Right lobe of liver (tissue), 4 donors: ENCODE results near the gene COL16A1.

Experiments used
- CTCF ChIP-seq, 4 donors: fragments of 200-600 bp in 3 of 4; fragments of 450-650 bp in 1 of 4; IDR thresholded peaks; one replicate each; pipeline versions ENCODE4 v1.5.1 to v1.8.0; 2016 to 2022; ENCODE audit warnings: antibody characterized with exemption in 4 of 4, mild to moderate bottlenecking in 2 of 4
- POLR2A ChIP-seq: fragments of 450-650 bp; IDR thresholded peaks from one replicate; pipeline ENCODE4 v1.6.1; 2017; ENCODE audit warnings: antibody characterized with exemption, mild to moderate bottlenecking
- donor health status: DM: no; HTN: no; CAD: no.
- donor health status: DM: no; HTN: no; CAD: no.
- donor health status: DM: no; HTN: yes; CAD: no.

- TF ChIP-seq POLR2A (no peak), CTCF (IDR thresholded peaks at IDR 0.05) (no peak)
Observed at GRCh38 chr1:31673433-31673832, 30.4 kb downstream of the COL16A1 start.
